Neural progenitor cell (in vitro differentiated cells): ENCODE data around the gene ADH4.

ENCODE experiments used
- EZH2 ChIP-seq: fragments of 200-600 bp; sonication (generic); IDR thresholded peaks from 2 replicates; pipeline ENCODE4 v1.6.1; 2017; ENCODE audit warnings: antibody characterized with exemption, mild to moderate bottlenecking, moderate library complexity
- EZH2phosphoT487 ChIP-seq: fragments of 200-600 bp; sonication (generic); IDR thresholded peaks from 2 replicates; pipeline ENCODE4 v1.6.1; 2017; ENCODE audit warnings: antibody characterized with exemption
- TF ChIP-seq, protein P1 (sequence below): fragments of 200-600 bp; sonication (generic); IDR thresholded peaks from 2 replicates; pipeline ENCODE4 v1.5.1; 2017; ENCODE audit warnings: antibody characterized with exemption, mild to moderate bottlenecking

DNA sequence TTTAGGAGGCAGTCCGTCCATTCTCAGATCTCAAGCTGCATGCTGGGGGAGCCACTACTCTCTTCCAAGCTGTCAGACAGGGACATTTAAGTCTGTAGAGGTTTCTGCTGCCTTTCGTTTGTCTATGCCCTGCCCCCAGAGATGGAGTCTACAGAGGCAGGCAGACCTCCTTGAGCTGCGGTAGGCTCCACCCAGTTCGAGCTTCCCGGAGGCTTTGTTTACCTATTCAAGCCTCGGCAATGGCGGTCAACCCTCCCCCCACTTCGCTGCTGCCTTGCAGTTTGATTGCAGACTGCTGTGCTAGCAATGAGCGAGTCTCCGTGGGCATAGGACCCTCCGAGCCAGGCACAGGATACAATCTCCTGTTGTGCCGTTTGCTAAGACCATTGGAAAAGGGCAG lies 44.8 kb downstream of the ADH4 start:
- TF ChIP-seq, protein P1, sequence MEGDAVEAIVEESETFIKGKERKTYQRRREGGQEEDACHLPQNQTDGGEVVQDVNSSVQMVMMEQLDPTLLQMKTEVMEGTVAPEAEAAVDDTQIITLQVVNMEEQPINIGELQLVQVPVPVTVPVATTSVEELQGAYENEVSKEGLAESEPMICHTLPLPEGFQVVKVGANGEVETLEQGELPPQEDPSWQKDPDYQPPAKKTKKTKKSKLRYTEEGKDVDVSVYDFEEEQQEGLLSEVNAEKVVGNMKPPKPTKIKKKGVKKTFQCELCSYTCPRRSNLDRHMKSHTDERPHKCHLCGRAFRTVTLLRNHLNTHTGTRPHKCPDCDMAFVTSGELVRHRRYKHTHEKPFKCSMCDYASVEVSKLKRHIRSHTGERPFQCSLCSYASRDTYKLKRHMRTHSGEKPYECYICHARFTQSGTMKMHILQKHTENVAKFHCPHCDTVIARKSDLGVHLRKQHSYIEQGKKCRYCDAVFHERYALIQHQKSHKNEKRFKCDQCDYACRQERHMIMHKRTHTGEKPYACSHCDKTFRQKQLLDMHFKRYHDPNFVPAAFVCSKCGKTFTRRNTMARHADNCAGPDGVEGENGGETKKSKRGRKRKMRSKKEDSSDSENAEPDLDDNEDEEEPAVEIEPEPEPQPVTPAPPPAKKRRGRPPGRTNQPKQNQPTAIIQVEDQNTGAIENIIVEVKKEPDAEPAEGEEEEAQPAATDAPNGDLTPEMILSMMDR, result no peak
- TF ChIP-seq EZH2phosphoT487 (no peak), EZH2 (no peak)
